ENCODE data around the gene OST4.

- TF ChIP-seq CTCF (IDR thresholded peaks at IDR 0.05) (no peak), EZH2 (IDR thresholded peaks at IDR 0.05) (no peak)
Measured at GRCh38 chr2:27039871-27040270, 31.6 kb downstream of the OST4 start.
